ENCODE results near the gene FCRLA.

Gene FCRLA

GRCh38 chr1:161763522-161764098 is 56.6 kb downstream of the FCRLA start:
- Histone ChIP-seq H3K4me2 (no peak overlapping the region; a peak in 1 of 22 replicates), H3K9ac (no peak overlapping the region), H3K4me3 (no peak overlapping the region)

More at GRCh38 chr1:161763522-161764098, 56.6 kb downstream of the FCRLA start:
- no peak for TF ChIP-seq Cebpa-rat (IDR thresholded peaks at IDR 0.05)
- Histone ChIP-seq H3K9me3 (replicated peaks in 1 of 11) (no peaks in the 10 kb centered on the region), H3K4me1 (peaks cover 16 to 29% (median 18%) of the 10 kb centered on the region in 10 experiments), H4K20me1 (peaks cover 0 to 8% (median 0%) of the 10 kb centered on the region in 11 experiments; a peak in 3 of 22 replicates), H3K27ac (no peak overlapping the region), H3K27me3 (no peaks in the 10 kb centered on the region), H3K36me3 (peaks cover 11 to 22% (median 14%) of the 10 kb centered on the region in 11 experiments; a peak in 21 of 22 replicates)
